ENCODE data around the gene EVPL. TPM values are rescaled to one million over a fixed set of nuclear protein-coding genes. Genes with fewer than 3 reads are reported as not detected.
"Not testable (repeated sequence)": the region's sequence is repeated elsewhere in the genome, so short reads cannot be mapped to it uniquely, and the experiment has no call there.

Gene EVPL
- total RNA-seq, 1 donor from 2014 or later = under 0.01 TPM

DNA sequence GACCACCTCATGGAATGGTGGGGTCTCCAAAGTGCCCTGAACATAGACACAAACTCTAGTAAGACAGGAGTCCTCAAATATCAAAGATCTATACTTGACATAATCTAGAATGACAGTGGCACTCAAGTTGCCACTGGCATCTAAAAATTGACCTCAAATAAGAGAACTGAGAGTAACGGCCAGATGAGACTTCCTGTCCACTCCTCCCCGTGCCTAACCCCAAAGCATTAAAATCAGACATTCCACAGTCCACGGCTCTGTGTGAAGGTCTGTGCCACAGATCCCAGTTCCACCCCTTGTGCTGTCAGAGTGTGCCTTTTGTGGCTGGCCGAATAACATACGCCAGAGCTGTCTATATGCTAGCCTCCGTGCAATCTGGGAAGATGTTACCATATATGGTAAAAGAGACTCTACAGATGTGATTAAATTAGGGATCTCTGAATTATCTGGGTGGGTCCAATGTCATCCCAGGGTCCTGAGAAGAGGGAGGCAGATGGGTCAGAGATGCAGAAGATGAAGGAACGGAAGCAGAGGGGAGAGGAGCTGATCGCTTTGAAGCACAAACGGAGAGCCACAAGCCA is 21.0 kb upstream of the EVPL start:
- Histone ChIP-seq H3K36me3 (ENCODE audit: control insufficient read depth in 3 of 3, insufficient read depth in 3 of 3, low read length in 3 of 3) (peaks cover 69 to 76% (median 75%) of the 10 kb centered on the region in 3 donors), H3K9ac (ENCODE audit: low read depth in 1 of 3, low read length in 3 of 3) (no peak overlapping the region), H3K9me3 (ENCODE audit: control insufficient read depth in 3 of 3, low read length in 3 of 3) (no peaks in the 10 kb centered on the region), H3K4me1 (ENCODE audit: control insufficient read depth in 3 of 3, insufficient read depth in 3 of 3, low read length in 3 of 3) (peaks cover 0 to 3% (median 0%) of the 10 kb centered on the region in 3 donors), H3K27ac (ENCODE audit: low read depth, low read length) (no peak overlapping the region), H3K4me3 (ENCODE audit: low read length in 3 of 3) (no peak overlapping the region), H3K27me3 (ENCODE audit: control insufficient read depth in 3 of 3, insufficient read depth in 3 of 3, low read length in 3 of 3) (no peaks in the 10 kb centered on the region)

DNA sequence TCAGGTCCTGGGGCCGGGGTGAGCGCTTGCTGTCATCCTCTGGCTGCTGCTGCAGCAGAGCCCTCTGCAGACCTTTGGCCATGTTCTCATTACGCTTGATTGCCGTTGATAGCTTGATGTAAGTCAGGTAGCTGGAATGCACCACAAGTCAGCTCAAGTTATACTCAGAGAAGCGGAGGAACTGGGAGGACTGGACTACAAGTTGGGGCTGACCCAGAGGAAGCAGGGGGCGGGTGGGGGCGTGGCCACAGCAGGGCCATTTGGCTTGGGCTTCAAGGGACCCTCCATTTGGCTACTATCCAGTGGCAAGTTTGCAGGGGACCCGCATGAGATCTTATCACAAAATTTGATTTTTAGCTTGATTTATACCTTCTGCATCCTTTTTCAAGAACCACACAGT is 19.0 kb upstream of the EVPL start:
- no peak overlapping the region for H3K4me3 ChIP-seq (ENCODE audit: low read length in 3 of 3)
- H3K27ac ChIP-seq (ENCODE audit: low read depth, low read length) = no peak overlapping the region
- no peaks in the 10 kb centered on the region for H3K27me3 ChIP-seq (ENCODE audit: control insufficient read depth in 3 of 3, insufficient read depth in 3 of 3, low read length in 3 of 3)
- H3K9ac ChIP-seq (ENCODE audit: low read depth in 1 of 3, low read length in 3 of 3) = no peak overlapping the region
- peaks cover 0 to 2% (median 0%) of the 10 kb centered on the region in 3 donors for H3K4me1 ChIP-seq (ENCODE audit: control insufficient read depth in 3 of 3, insufficient read depth in 3 of 3, low read length in 3 of 3)
- H3K36me3 ChIP-seq (ENCODE audit: control insufficient read depth in 3 of 3, insufficient read depth in 3 of 3, low read length in 3 of 3) = peaks cover 79 to 91% (median 87%) of the 10 kb centered on the region in 3 donors
- no peaks in the 10 kb centered on the region for H3K9me3 ChIP-seq (ENCODE audit: control insufficient read depth in 3 of 3, low read length in 3 of 3)

DNA sequence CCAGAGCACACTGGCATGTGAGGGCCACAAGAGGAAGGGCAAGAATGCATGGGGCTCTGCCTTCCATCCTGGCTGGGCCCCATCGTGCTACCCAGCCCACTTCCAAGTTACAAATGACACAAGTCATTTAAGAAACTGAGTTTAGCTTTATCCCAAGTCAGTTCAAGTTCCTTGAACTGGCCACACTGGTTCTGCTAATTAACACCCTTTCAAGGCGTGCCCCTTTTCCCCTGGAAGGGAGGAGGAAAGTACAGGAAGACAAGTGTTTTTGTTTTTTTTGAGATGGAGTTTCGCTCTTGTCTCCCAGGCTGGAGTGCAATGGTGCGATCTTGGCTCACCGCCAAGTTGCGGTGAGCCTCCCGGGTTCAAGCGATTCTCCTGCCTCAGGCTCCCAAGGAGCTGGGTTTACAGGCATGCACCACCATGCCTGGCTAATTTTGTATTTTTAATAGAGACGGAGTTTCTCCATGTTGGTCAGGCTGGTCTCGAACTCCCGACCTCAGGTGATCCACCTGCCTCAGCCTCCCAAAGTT is 17.4 kb upstream of the EVPL start:
- not testable (repeated sequence) for H3K27me3 ChIP-seq (ENCODE audit: control insufficient read depth in 3 of 3, insufficient read depth in 3 of 3, low read length in 3 of 3); H3K4me3 ChIP-seq (ENCODE audit: low read length in 3 of 3); H3K9ac ChIP-seq (ENCODE audit: low read depth in 1 of 3, low read length in 3 of 3); H3K4me1 ChIP-seq (ENCODE audit: control insufficient read depth in 3 of 3, insufficient read depth in 3 of 3, low read length in 3 of 3); H3K27ac ChIP-seq (ENCODE audit: low read depth, low read length); H3K9me3 ChIP-seq (ENCODE audit: control insufficient read depth in 3 of 3, low read length in 3 of 3)
- H3K36me3 ChIP-seq (ENCODE audit: control insufficient read depth in 3 of 3, insufficient read depth in 3 of 3, low read length in 3 of 3) = peaks cover 85 to 92% (median 89%) of the 10 kb centered on the region in 3 donors

DNA sequence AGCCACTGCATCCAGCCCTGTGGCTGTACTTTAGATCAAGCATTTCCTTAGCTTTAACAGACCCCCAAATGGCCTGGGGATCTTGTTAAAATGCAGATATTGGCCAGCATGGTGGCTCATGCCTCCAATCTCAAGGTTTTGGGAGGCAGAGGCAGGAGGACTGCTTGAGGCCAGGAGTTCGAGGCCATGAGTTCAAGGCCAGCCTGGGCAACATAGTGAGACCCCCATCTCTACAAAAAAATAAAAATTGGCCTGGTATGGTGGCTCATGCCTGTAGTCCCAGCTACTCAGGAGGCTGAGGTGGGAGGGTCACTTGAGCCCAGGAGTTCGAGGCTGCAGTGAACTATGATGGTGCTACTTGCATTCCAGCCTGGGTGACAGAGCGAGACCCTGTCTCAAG is 15.8 kb upstream of the EVPL start:
- H3K36me3 ChIP-seq (ENCODE audit: control insufficient read depth in 3 of 3, insufficient read depth in 3 of 3, low read length in 3 of 3) = peaks cover 79 to 91% (median 89%) of the 10 kb centered on the region in 3 donors
- not testable (repeated sequence) for H3K27ac ChIP-seq (ENCODE audit: low read depth, low read length); H3K27me3 ChIP-seq (ENCODE audit: control insufficient read depth in 3 of 3, insufficient read depth in 3 of 3, low read length in 3 of 3); H3K9ac ChIP-seq (ENCODE audit: low read depth in 1 of 3, low read length in 3 of 3); H3K4me3 ChIP-seq (ENCODE audit: low read length in 3 of 3); H3K9me3 ChIP-seq (ENCODE audit: control insufficient read depth in 3 of 3, low read length in 3 of 3); H3K4me1 ChIP-seq (ENCODE audit: control insufficient read depth in 3 of 3, insufficient read depth in 3 of 3, low read length in 3 of 3)

DNA sequence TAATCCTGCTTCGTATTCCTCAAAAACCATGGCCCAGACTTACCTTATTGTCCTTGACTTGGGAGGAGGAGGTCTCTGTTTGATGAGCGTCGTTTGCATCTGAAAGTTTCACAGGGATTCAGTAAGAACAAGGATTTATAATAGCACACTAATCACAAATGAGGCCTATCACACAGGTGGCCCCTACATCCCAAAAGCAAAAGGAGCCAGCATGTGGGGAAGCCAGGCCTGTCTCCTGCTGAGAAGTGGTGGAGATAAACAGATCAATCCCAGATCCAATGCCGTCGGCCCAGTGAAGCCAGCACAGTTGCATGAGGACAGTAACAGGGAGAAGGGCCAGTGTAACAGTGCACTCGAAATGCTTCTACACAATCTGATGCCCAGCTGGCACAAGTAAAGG is 13.3 kb upstream of the EVPL start:
- no peak overlapping the region for H3K9ac ChIP-seq (ENCODE audit: low read depth in 1 of 3, low read length in 3 of 3)

DNA sequence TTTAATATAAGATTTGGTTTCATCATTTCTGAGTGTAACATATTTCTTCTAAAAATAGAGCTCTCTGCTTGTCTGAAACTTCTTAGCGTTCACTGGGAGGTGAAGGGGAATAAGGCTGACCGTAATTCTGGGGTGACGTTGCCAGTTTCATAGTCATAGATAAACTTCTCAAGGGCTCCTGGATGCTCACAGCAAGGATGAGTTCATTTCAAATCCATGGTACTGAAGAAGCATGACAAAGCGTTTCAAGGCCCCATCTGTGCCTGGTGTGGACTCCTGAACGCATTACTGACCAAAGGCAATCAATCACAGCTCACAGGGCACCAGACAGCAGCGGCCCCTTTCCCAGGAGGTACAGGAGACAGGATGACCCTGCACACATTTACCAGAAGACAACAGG is 12.0 kb upstream of the EVPL start:
- peaks cover 51 to 61% (median 61%) of the 10 kb centered on the region in 3 donors for H3K36me3 ChIP-seq (ENCODE audit: control insufficient read depth in 3 of 3, insufficient read depth in 3 of 3, low read length in 3 of 3)
- H3K4me1 ChIP-seq (ENCODE audit: control insufficient read depth in 3 of 3, insufficient read depth in 3 of 3, low read length in 3 of 3) = peaks cover 0 to 2% (median 0%) of the 10 kb centered on the region in 3 donors
- H3K27ac ChIP-seq (ENCODE audit: low read depth, low read length) = no peak overlapping the region
- H3K9ac ChIP-seq (ENCODE audit: low read depth in 1 of 3, low read length in 3 of 3) = no peak overlapping the region
- no peaks in the 10 kb centered on the region for H3K9me3 ChIP-seq (ENCODE audit: control insufficient read depth in 3 of 3, low read length in 3 of 3)
- H3K4me3 ChIP-seq (ENCODE audit: low read length in 3 of 3) = no peak overlapping the region
- no peaks in the 10 kb centered on the region for H3K27me3 ChIP-seq (ENCODE audit: control insufficient read depth in 3 of 3, insufficient read depth in 3 of 3, low read length in 3 of 3)

More for the DNA sequence above, 13.3 kb upstream of the EVPL start:
- Histone ChIP-seq H3K4me3 (ENCODE audit: low read length in 3 of 3) (no peak overlapping the region), H3K27me3 (ENCODE audit: control insufficient read depth in 3 of 3, insufficient read depth in 3 of 3, low read length in 3 of 3) (no peaks in the 10 kb centered on the region), H3K9me3 (ENCODE audit: control insufficient read depth in 3 of 3, low read length in 3 of 3) (no peaks in the 10 kb centered on the region), H3K4me1 (ENCODE audit: control insufficient read depth in 3 of 3, insufficient read depth in 3 of 3, low read length in 3 of 3) (peaks cover 0 to 2% (median 0%) of the 10 kb centered on the region in 3 donors), H3K36me3 (ENCODE audit: control insufficient read depth in 3 of 3, insufficient read depth in 3 of 3, low read length in 3 of 3) (peaks cover 63 to 73% (median 73%) of the 10 kb centered on the region in 3 donors), H3K27ac (ENCODE audit: low read depth, low read length) (no peak overlapping the region)

DNA sequence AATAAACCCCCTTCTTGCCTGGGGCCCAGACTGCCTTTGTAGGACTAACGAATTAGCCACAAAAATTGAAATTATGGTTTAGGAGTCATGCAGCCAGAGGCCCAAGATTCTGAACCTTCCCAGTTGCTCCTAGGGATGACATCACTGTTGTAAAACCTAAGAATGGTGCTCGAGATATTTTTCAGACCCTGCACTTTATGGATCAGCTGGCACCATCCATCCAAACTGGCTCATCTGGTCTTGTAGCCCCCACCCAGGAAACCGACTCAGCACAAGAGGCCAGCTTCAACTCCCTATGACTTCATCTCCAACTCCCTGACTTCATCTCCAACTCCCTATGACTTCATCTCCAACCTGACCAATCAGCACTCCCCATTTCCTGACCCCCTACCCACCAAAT is 10.9 kb upstream of the EVPL start:
- no peaks in the 10 kb centered on the region for H3K9me3 ChIP-seq (ENCODE audit: control insufficient read depth in 3 of 3, low read length in 3 of 3)

DNA sequence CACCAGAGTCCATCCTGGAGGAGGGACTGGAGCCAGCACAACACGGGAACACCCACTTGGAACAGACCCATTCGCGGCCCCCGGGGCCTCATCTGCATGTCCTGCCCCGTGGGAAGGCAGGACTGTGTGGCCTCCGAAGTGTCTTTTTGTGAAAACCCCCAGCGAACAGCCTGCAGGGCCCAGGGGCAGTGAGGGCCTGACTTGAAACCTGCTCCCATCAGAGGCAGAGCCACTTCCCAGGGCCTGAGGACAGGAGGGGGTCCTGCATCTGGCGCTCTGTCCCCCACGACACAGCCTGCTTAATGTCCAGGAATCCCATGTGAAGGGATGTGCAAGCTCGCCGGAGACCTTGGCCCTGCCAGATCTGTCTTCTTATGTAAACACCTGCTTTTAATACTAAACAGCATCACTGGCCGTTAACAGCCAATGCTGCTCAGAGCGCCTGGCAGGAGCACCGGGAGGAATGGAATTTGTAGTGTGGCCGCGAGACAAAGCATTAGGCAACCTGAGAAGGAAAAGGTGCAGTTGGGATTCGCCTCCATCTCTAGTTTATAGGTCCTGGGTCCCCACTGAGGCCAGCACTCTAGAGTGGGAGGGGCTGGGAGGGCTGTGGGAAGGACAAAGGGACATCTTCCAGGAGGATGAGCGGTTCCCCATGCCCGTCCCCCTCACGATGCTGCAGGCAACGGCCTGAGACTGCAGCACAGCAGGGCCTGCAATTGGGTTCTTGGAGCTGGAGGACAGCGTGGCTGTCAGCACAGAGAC is 9.6 kb upstream of the EVPL start:
- peaks cover 0 to 3% (median 0%) of the 10 kb centered on the region in 3 donors for H3K27me3 ChIP-seq (ENCODE audit: control insufficient read depth in 3 of 3, insufficient read depth in 3 of 3, low read length in 3 of 3)
- no peak overlapping the region for H3K27ac ChIP-seq (ENCODE audit: low read depth, low read length)
- no peak overlapping the region for H3K9ac ChIP-seq (ENCODE audit: low read depth in 1 of 3, low read length in 3 of 3)
- H3K9me3 ChIP-seq (ENCODE audit: control insufficient read depth in 3 of 3, low read length in 3 of 3) = no peaks in the 10 kb centered on the region
- no peak overlapping the region for H3K4me3 ChIP-seq (ENCODE audit: low read length in 3 of 3)
- peaks cover 32 to 40% (median 39%) of the 10 kb centered on the region in 3 donors for H3K36me3 ChIP-seq (ENCODE audit: control insufficient read depth in 3 of 3, insufficient read depth in 3 of 3, low read length in 3 of 3)
- H3K4me1 ChIP-seq (ENCODE audit: control insufficient read depth in 3 of 3, insufficient read depth in 3 of 3, low read length in 3 of 3) = peaks cover 0 to 2% (median 0%) of the 10 kb centered on the region in 3 donors

More for the DNA sequence above, 10.9 kb upstream of the EVPL start:
- H3K27ac ChIP-seq (ENCODE audit: low read depth, low read length) = no peak overlapping the region
- no peaks in the 10 kb centered on the region for H3K27me3 ChIP-seq (ENCODE audit: control insufficient read depth in 3 of 3, insufficient read depth in 3 of 3, low read length in 3 of 3)
- peaks cover 0 to 2% (median 0%) of the 10 kb centered on the region in 3 donors for H3K4me1 ChIP-seq (ENCODE audit: control insufficient read depth in 3 of 3, insufficient read depth in 3 of 3, low read length in 3 of 3)
- no peak overlapping the region for H3K9ac ChIP-seq (ENCODE audit: low read depth in 1 of 3, low read length in 3 of 3)
- peaks cover 40 to 50% (median 50%) of the 10 kb centered on the region in 3 donors for H3K36me3 ChIP-seq (ENCODE audit: control insufficient read depth in 3 of 3, insufficient read depth in 3 of 3, low read length in 3 of 3)
- H3K4me3 ChIP-seq (ENCODE audit: low read length in 3 of 3) = no peak overlapping the region

DNA sequence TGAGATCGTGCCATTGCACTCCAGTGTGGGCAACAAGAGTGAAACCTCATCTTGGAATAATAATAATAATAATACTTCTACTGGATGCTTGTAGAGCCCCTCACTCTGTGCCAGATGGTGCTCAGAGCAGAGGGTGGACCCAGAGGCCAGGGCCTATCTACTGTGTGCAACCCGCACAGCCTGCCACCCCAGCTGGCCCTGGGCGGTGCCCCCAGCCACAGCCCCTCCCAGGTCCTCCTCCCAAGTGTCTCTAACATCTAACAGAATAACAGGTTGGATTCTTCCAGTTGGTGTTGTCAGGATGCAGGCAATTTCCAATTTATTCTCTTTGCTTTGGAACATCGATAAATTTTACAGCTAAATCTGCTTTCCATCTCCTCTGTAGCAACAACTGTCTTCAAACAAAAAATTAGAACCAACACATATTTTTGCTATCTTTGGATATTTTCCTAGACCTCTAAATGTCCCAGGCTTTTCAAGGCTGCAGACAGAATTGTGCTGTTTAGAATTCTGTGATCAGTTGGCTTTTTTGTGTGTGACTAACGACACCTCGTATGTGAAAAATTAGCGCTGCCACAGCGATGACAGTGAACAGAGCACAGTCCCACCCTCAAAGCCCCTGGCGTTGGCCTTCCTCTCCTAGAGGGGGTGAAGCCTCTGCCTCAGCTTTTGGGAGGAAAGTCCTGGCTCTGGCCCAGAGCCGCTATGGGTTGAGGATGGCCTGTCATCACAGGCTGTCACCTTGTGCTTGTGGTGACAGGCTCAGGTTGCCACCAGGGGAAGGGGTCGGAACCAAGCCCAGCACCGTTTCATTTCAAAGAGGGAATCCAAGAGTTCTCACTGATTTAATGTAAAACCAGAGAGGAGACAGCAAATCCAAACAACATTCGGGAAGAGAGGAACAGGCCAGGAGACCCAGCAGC is 7.6 kb upstream of the EVPL start:
- Histone ChIP-seq H3K4me1 (ENCODE audit: control insufficient read depth in 3 of 3, insufficient read depth in 3 of 3, low read length in 3 of 3) (peaks cover 0 to 2% (median 0%) of the 10 kb centered on the region in 3 donors), H3K9ac (ENCODE audit: low read depth in 1 of 3, low read length in 3 of 3) (no peak overlapping the region), H3K27ac (ENCODE audit: low read depth, low read length) (no peak overlapping the region), H3K36me3 (ENCODE audit: control insufficient read depth in 3 of 3, insufficient read depth in 3 of 3, low read length in 3 of 3) (peaks cover 14 to 20% (median 19%) of the 10 kb centered on the region in 3 donors), H3K4me3 (ENCODE audit: low read length in 3 of 3) (no peak overlapping the region), H3K9me3 (ENCODE audit: control insufficient read depth in 3 of 3, low read length in 3 of 3) (no peaks in the 10 kb centered on the region), H3K27me3 (ENCODE audit: control insufficient read depth in 3 of 3, insufficient read depth in 3 of 3, low read length in 3 of 3) (peaks cover 0 to 3% (median 0%) of the 10 kb centered on the region in 3 donors)
